GM19351 (cell line): ENCODE results near the gene FBXO44.

Experiments used
- ATAC-seq: cut with Tn5 transposase; IDR thresholded peaks from one replicate; pipeline ENCODE4 v1.9.1; 2021; ENCODE audit warnings: mild to moderate bottlenecking, moderate library complexity; ENCODE audit not compliant: unreplicated experiment

Gene FBXO44

GRCh38 chr1:11706292-11706691 lies 51.6 kb downstream of the FBXO44 start:
- ATAC-seq = no peak

GRCh38 chr1:11707621-11708276 lies 53.1 kb downstream of the FBXO44 start:
- ATAC-seq = no peak

GRCh38 chr1:11708554-11709350 lies 54.1 kb downstream of the FBXO44 start:
- ATAC-seq = no peak

GRCh38 chr1:11711490-11711889 lies 56.8 kb downstream of the FBXO44 start:
- no peak for ATAC-seq

- no peak for ATAC-seq
Observed at GRCh38 chr1:11712285-11712684, 57.6 kb downstream of the FBXO44 start.
